Hepatocyte (in vitro differentiated cells): Measurements from ENCODE around the gene PRR12. TPM values are rescaled to one million over a fixed set of nuclear protein-coding genes. Genes with fewer than 3 reads are reported as not detected.

Experiments
- DNase-seq: peaks from one replicate; pipeline ENCODE4 v3.0.0-alpha.2; 2016; ENCODE audit warnings: low spot score
- H2AFZ ChIP-seq: fragments of 200-600 bp; sonication (generic); 2 replicates; pipeline ENCODE4 v1.6.0; 2016; ENCODE audit warnings: antibody characterized with exemption, mild to moderate bottlenecking
- H3K27ac ChIP-seq: fragments of 200-600 bp; sonication (generic); 2 replicates; pipeline ENCODE4 v1.5.1; 2016; ENCODE audit warnings: mild to moderate bottlenecking
- H3K27me3 ChIP-seq: fragments of 200-600 bp; sonication (generic); 2 replicates; pipeline ENCODE4 v1.6.1; 2016
- H3K36me3 ChIP-seq: fragments of 200-600 bp; sonication (generic); replicated peaks from 2 replicates; pipeline ENCODE4 v1.5.1; 2016; ENCODE audit warnings: low read depth; ENCODE audit not compliant: insufficient read depth
- H3K4me1 ChIP-seq: fragments of 200-600 bp; sonication (generic); 2 replicates; pipeline ENCODE4 v1.5.1; 2016; ENCODE audit warnings: mild to moderate bottlenecking, moderate library complexity; ENCODE audit not compliant: insufficient read depth
- H3K4me2 ChIP-seq: fragments of 200-600 bp; sonication (generic); 2 replicates; pipeline ENCODE4 v1.6.0; 2016
- H3K4me3 ChIP-seq: fragments of 200-600 bp; sonication (generic); 2 replicates; pipeline ENCODE4 v1.5.1; 2016; ENCODE audit warnings: mild to moderate bottlenecking
- H3K79me2 ChIP-seq: fragments of 200-600 bp; sonication (generic); 2 replicates; pipeline ENCODE4 v1.6.0; 2017; ENCODE audit warnings: mild to moderate bottlenecking
- H3K9me2 ChIP-seq: fragments of 200-600 bp; sonication (generic); replicated peaks from 2 replicates; pipeline ENCODE4 v1.6.0; 2017; ENCODE audit warnings: mild to moderate bottlenecking; ENCODE audit not compliant: insufficient read depth
- H3K9me3 ChIP-seq: fragments of 200-600 bp; sonication (generic); 2 replicates; pipeline ENCODE4 v1.5.1; 2016; ENCODE audit warnings: low read depth, mild to moderate bottlenecking
- H4K20me1 ChIP-seq: fragments of 200-600 bp; sonication (generic); 2 replicates; pipeline ENCODE4 v1.6.0; 2016; ENCODE audit warnings: mild to moderate bottlenecking; ENCODE audit not compliant: insufficient read depth, poor library complexity, severe bottlenecking
- EZH2 ChIP-seq: fragments of 200-600 bp; sonication (generic); IDR thresholded peaks from 2 replicates; pipeline ENCODE4 v1.6.1; 2016; ENCODE audit warnings: antibody characterized with exemption, mild to moderate bottlenecking, borderline replicate concordance
- EZH2phosphoT487 ChIP-seq: fragments of 200-600 bp; sonication (generic); IDR thresholded peaks from one replicate; pipeline ENCODE4 v1.6.1; 2018; ENCODE audit warnings: antibody characterized with exemption, mild to moderate bottlenecking, low read depth, moderate library complexity; ENCODE audit not compliant: unreplicated experiment, severe bottlenecking
- WGBS: methylation state at CpG from one replicate; pipeline ENCODE4 v1.1.6; 2016; ENCODE audit warnings: low lambda C conversion rate; ENCODE audit errors: missing lambda C conversion rate; 5-methylcytosine and 5-hydroxymethylcytosine counted together
- polyA plus RNA-seq: library from polyadenylated mRNA; unstranded; fragments of >200 nt; fragmentation: Nextera tagmentation; extraction: Ambion mirVana; gene quantifications from 2 replicates; pipeline ENCODE4 v1.2.1, GENCODE V29; 2016
- total RNA-seq: library from RNA; depleted of rRNA; stranded (reverse); fragments of >200 nt; gene quantifications from 2 replicates; pipeline ENCODE4 v1.2.3, GENCODE V29; 2014
- TF ChIP-seq, protein P1 (sequence below): fragments of 200-600 bp; sonication (generic); IDR thresholded peaks from 2 replicates; pipeline ENCODE4 v1.5.1; 2016; ENCODE audit warnings: antibody characterized with exemption, mild to moderate bottlenecking; ENCODE audit not compliant: poor library complexity

The PRR12 gene
- total and polyA plus RNA-seq, 2 experiments from 2014 or later, result 2.7 to 3.7 TPM

- Histone ChIP-seq H3K4me2 (peak overlapping the region; percentile 99), H4K20me1 (peaks cover 18% of the 10 kb centered on the region), H3K79me2 (peaks cover 36% of the 10 kb centered on the region), H3K9me2 (no peaks in the 10 kb centered on the region), H3K9me3 (no peaks in the 10 kb centered on the region), H3K4me3 (peak overlapping the region; percentile 84), H3K36me3 (no peaks in the 10 kb centered on the region), H3K27ac (peak overlapping the region; percentile 87), H3K4me1 (peaks cover 6% of the 10 kb centered on the region), H2AFZ (peak overlapping the region; percentile 3), H3K27me3 (no peaks in the 10 kb centered on the region)
- WGBS, result under 1% methylated on average over 48 of the region's 58 CpGs
- peak; percentile 98 for DNase-seq
- TF ChIP-seq EZH2 (no peak), EZH2phosphoT487 (no peak)
- TF ChIP-seq, protein P1, sequence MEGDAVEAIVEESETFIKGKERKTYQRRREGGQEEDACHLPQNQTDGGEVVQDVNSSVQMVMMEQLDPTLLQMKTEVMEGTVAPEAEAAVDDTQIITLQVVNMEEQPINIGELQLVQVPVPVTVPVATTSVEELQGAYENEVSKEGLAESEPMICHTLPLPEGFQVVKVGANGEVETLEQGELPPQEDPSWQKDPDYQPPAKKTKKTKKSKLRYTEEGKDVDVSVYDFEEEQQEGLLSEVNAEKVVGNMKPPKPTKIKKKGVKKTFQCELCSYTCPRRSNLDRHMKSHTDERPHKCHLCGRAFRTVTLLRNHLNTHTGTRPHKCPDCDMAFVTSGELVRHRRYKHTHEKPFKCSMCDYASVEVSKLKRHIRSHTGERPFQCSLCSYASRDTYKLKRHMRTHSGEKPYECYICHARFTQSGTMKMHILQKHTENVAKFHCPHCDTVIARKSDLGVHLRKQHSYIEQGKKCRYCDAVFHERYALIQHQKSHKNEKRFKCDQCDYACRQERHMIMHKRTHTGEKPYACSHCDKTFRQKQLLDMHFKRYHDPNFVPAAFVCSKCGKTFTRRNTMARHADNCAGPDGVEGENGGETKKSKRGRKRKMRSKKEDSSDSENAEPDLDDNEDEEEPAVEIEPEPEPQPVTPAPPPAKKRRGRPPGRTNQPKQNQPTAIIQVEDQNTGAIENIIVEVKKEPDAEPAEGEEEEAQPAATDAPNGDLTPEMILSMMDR, result no peak
Observed at GRCh38 chr19:49590071-49590970, 661 bp upstream of the PRR12 start.

- Histone ChIP-seq H3K27me3 (no peaks in the 10 kb centered on the region), H4K20me1 (peaks cover 18% of the 10 kb centered on the region), H3K4me2 (peak overlapping the region; percentile 99), H3K79me2 (peaks cover 46% of the 10 kb centered on the region), H3K36me3 (no peaks in the 10 kb centered on the region), H3K4me1 (peaks cover 6% of the 10 kb centered on the region), H2AFZ (peak overlapping the region; percentile 93), H3K4me3 (peak overlapping the region; percentile 99), H3K9me3 (no peaks in the 10 kb centered on the region), H3K27ac (peak overlapping the region; percentile 87), H3K9me2 (no peaks in the 10 kb centered on the region)
- 1% methylated on average over 36 of the region's 51 CpGs for WGBS
- peak; percentile 55 for DNase-seq
- TF ChIP-seq EZH2phosphoT487, result no peak
- TF ChIP-seq, protein P1, result no peak
- TF ChIP-seq EZH2, result no peak
Observed at GRCh38 chr19:49591731-49592485, 926 bp downstream of the PRR12 start.

DNA sequence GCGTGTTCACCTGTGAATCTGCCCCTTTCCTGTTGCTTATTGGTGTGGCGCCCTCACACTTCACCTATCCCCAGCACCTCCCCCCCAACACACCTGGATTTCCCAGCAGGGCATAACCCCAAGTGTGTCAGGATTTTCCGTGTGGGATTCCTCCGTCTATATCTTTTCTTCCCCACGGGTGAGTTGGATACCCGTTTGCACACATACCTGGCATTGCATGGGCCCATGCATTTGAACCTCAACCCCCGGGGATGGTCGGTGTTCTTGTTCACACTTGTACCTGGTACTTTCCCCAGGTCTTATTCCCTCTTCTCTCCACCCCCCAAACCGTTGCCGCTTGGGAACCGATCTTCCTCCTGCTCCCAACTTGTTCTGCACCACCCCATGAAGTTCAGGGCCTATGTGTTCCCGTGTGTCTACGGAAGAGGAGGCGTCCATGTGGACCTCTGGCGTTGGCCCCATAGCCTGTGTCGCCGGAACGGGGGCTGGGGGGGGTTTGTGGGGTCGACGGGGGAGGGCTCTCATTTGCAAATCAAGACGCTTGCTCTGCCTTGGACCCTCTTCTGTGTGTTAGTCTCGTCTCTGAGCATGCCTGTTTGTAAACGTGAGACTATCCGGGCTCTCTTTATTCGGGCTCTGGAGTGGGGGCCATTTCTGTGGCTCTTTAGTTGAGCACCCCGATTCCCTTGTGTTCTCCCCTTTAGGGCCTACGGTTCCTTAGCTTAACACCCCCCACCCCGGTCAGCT is 1.7 kb downstream of the PRR12 start:
- no peaks in the 10 kb centered on the region for H3K9me2 ChIP-seq
- peaks cover 6% of the 10 kb centered on the region for H3K4me1 ChIP-seq
- peak overlapping the region; percentile 99 for H3K4me2 ChIP-seq
- DNase-seq, result peak; percentile 53
- under 1% methylated on average over 25 of the region's 28 CpGs for WGBS
- H2AFZ ChIP-seq, result no peak overlapping the region
- peaks cover 53% of the 10 kb centered on the region for H3K79me2 ChIP-seq
- H3K27ac ChIP-seq, result peak overlapping the region; percentile 87
- peak overlapping the region; percentile 99 for H3K4me3 ChIP-seq
- H3K27me3 ChIP-seq, result no peaks in the 10 kb centered on the region
- H3K36me3 ChIP-seq, result no peaks in the 10 kb centered on the region
- no peaks in the 10 kb centered on the region for H3K9me3 ChIP-seq
- TF ChIP-seq, protein P1, result no peak
- no peak for TF ChIP-seq EZH2
- peaks cover 18% of the 10 kb centered on the region for H4K20me1 ChIP-seq
